Activated gamma-delta T cell treated with anti-CD3 and anti-CD28 coated beads, Interleukin-2, amount 50 U/mL, for 16 hours (primary cell): Measurements from ENCODE around the gene GJD3.
A peak's percentile ranks its signal among the peaks of the same experiment; 100 is the strongest.

Experiments used
- DNase-seq: peaks from one replicate; pipeline ENCODE4 v3.0.0-alpha.2; 2020; ENCODE audit warnings: low read depth

The GJD3 gene

GRCh38 chr17:40340327-40340726 is 24.2 kb downstream of the GJD3 start:
- DNase-seq = no peak

GRCh38 chr17:40338941-40339649 is 25.4 kb downstream of the GJD3 start:
- DNase-seq = no peak

- DNase-seq = no peak
These were observed 26.5 kb downstream of the GJD3 start for GRCh38 chr17:40338058-40338457.

GRCh38 chr17:40337351-40337750 is 27.2 kb downstream of the GJD3 start:
- DNase-seq = no peak

- DNase-seq = no peak
These were observed 28.9 kb downstream of the GJD3 start for GRCh38 chr17:40335620-40336019.

- DNase-seq = no peak
These were observed 30.6 kb downstream of the GJD3 start for GRCh38 chr17:40333781-40334448.

GRCh38 chr17:40331743-40332641 is 32.5 kb downstream of the GJD3 start:
- DNase-seq = no peak

GRCh38 chr17:40330850-40331470 is 33.6 kb downstream of the GJD3 start:
- no peak for DNase-seq

- DNase-seq = no peak
These were observed 34.4 kb downstream of the GJD3 start for GRCh38 chr17:40329839-40330794.

GRCh38 chr17:40328386-40328766 is 36.2 kb downstream of the GJD3 start:
- DNase-seq = no peak

GRCh38 chr17:40327735-40328385 is 36.7 kb downstream of the GJD3 start:
- no peak for DNase-seq

GRCh38 chr17:40327244-40327729 is 37.2 kb downstream of the GJD3 start:
- DNase-seq = no peak

- DNase-seq = no peak
These were observed 37.7 kb downstream of the GJD3 start for GRCh38 chr17:40326832-40327199.

GRCh38 chr17:40326014-40326831 is 38.3 kb downstream of the GJD3 start:
- DNase-seq = no peak

- DNase-seq = no peak
These were observed 39.2 kb downstream of the GJD3 start for GRCh38 chr17:40325156-40326013.

- peak; percentile 83 for DNase-seq
These were observed 40.9 kb downstream of the GJD3 start for GRCh38 chr17:40323391-40324381.
